GM12878 (cell line): Measurements from ENCODE around the gene TECPR1. TPM values are rescaled to one million over a fixed set of nuclear protein-coding genes. Genes with fewer than 3 reads are reported as not detected.

ENCODE experiments used
- ATAC-seq: fragments of 200-7000 bp; cut with Tn5 transposase; 3 replicates; pipeline ENCODE4 v1.9.1; 2020; ENCODE audit warnings: mild to moderate bottlenecking, moderate library complexity
- BruUV-seq: library from RNA; stranded (reverse); fragments of 400-500 nt; replicated peaks from 2 replicates; lab custom pipeline; 2021; lab: Mats Ljungman, UMichigan
- CTCF ChIA-PET: fragments of 300-600 bp; sonication (Branson Sonifier 250); formaldehyde crosslinking; extraction: SDS; loops from one replicate; lab custom pipeline; 2021; ENCODE audit warnings: inconsistent platforms; lab: Yijun Ruan, JAX
- POLR2A ChIA-PET: fragments of 350-600 bp; formaldehyde crosslinking; extraction: SDS; loops from one replicate; lab custom pipeline; 2021; ENCODE audit warnings: inconsistent platforms; lab: Charles Lee
- RAD21 ChIA-PET: fragments of 300-600 bp; sonication (Branson Sonifier 250); formaldehyde crosslinking; loops from one replicate; lab custom pipeline; 2023; ENCODE audit warnings: antibody characterized with exemption; ENCODE audit not compliant: unreplicated experiment; lab: Charles Lee
- SMC1A ChIA-PET: fragments of 300-600 bp; sonication (Branson Sonifier 250); formaldehyde crosslinking; loops from one replicate; lab custom pipeline; 2023; ENCODE audit not compliant: unreplicated experiment, uncharacterized antibody; lab: Charles Lee
- DNase-seq: peaks from one replicate; pipeline ENCODE4 v3.0.0-alpha.2; 2011; ENCODE audit warnings: low read depth, low spot score
- FAIRE-seq: peaks from 3 replicates; lab custom pipeline; 2011; peaks lifted over from hg19 to GRCh38; lab: Jason Lieb, UNC
- H2AFZ ChIP-seq: 2 replicates; pipeline ENCODE4 v1.6.0; 2011; ENCODE audit warnings: low read depth, low read length, control low read depth; ENCODE audit not compliant: control insufficient read depth
- H3K27ac ChIP-seq: 2 replicates; pipeline ENCODE4 v1.5.1; 2011; ENCODE audit warnings: control low read depth; ENCODE audit not compliant: control insufficient read depth, insufficient read depth
- H3K27me3 ChIP-seq, 2 experiments: replicated peaks in 1 of 2; 2 replicates each; pipeline versions ENCODE4 v1.6.0 to v1.6.1; 2011; ENCODE audit warnings: low read length in 1 of 2; ENCODE audit not compliant: control insufficient read depth in 2 of 2, insufficient read depth in 2 of 2
- H3K36me3 ChIP-seq, 2 experiments: 2 replicates each; pipeline ENCODE4 v1.5.1; 2011; ENCODE audit warnings: low read length in 1 of 2; ENCODE audit not compliant: control insufficient read depth in 2 of 2, insufficient read depth in 2 of 2
- H3K4me1 ChIP-seq: 2 replicates; pipeline ENCODE4 v1.6.1; 2011; ENCODE audit warnings: mild to moderate bottlenecking, low read length, moderate library complexity, mixed read lengths; ENCODE audit not compliant: control insufficient read depth, insufficient read depth
- H3K4me2 ChIP-seq: 2 replicates; pipeline ENCODE4 v1.6.0; 2011; ENCODE audit warnings: control low read depth; ENCODE audit not compliant: control insufficient read depth, insufficient read depth
- H3K4me3 ChIP-seq: fragments of 200-600 bp; sonication (generic); 2 replicates; pipeline ENCODE4 v1.5.1; 2016
- H3K79me2 ChIP-seq: 2 replicates; pipeline ENCODE4 v1.6.0; 2011; ENCODE audit warnings: low read length; ENCODE audit not compliant: control insufficient read depth, insufficient read depth
- H3K9ac ChIP-seq: 2 replicates; pipeline ENCODE4 v1.8.0; 2011; ENCODE audit warnings: low read length, control low read depth, mixed read lengths; ENCODE audit not compliant: control insufficient read depth, insufficient read depth
- H3K9me3 ChIP-seq: replicated peaks from 3 replicates; pipeline ENCODE4 v1.5.1; 2011; ENCODE audit warnings: mild to moderate bottlenecking, low read length; ENCODE audit not compliant: control insufficient read depth, insufficient read depth
- H4K20me1 ChIP-seq: 2 replicates; pipeline ENCODE4 v1.6.0; 2011; ENCODE audit not compliant: control insufficient read depth, insufficient read depth
- BCL11A ChIP-seq: IDR thresholded peaks from 2 replicates; pipeline ENCODE4 v1.6.1; 2011; ENCODE audit warnings: low read depth, low read length
- BCL3 ChIP-seq: IDR thresholded peaks from 2 replicates; pipeline ENCODE4 v1.6.1; 2011; ENCODE audit warnings: borderline replicate concordance, low read depth, mild to moderate bottlenecking, moderate library complexity, low read length; ENCODE audit not compliant: insufficient read depth, poor library complexity, severe bottlenecking
- ELK1 ChIP-seq: IDR thresholded peaks from 2 replicates; pipeline ENCODE4 v1.6.1; 2012; ENCODE audit warnings: low read depth, low read length, improper control_type of control experiment
- HDGF ChIP-seq: fragments of 450-650 bp; IDR thresholded peaks from 2 replicates; pipeline ENCODE4 v1.6.1; 2016; ENCODE audit warnings: antibody characterized with exemption
- KDM1A ChIP-seq: fragments of 200-600 bp; sonication (generic); IDR thresholded peaks from 2 replicates; pipeline ENCODE4 v1.6.1; 2016; ENCODE audit warnings: borderline replicate concordance
- MXI1 ChIP-seq: fragments of 150-350 bp; IDR thresholded peaks from 2 replicates; pipeline ENCODE4 v1.6.1; 2011; ENCODE audit warnings: low read depth, mild to moderate bottlenecking, inconsistent platforms, low read length, improper control_type of control experiment
- NR2C2 ChIP-seq: IDR thresholded peaks from 2 replicates; pipeline ENCODE4 v1.6.1; 2011; ENCODE audit warnings: borderline replicate concordance, low read depth; ENCODE audit not compliant: control insufficient read depth, insufficient read length
- POU2F2 ChIP-seq: IDR thresholded peaks from 3 replicates; pipeline ENCODE4 v1.6.1; 2011; ENCODE audit warnings: low read depth, mild to moderate bottlenecking, low read length, borderline replicate concordance
- RAD51 ChIP-seq: fragments of 450-650 bp; IDR thresholded peaks from 2 replicates; pipeline ENCODE4 v1.6.1; 2016; ENCODE audit warnings: moderate library complexity, mild to moderate bottlenecking, inconsistent platforms
- RB1 ChIP-seq: fragments of 450-650 bp; formaldehyde crosslinking; IDR thresholded peaks from 2 replicates; pipeline ENCODE4 v1.6.1; 2017; ENCODE audit warnings: mild to moderate bottlenecking, borderline replicate concordance
- SIX5 ChIP-seq: IDR thresholded peaks from 2 replicates; pipeline ENCODE4 v1.6.1; 2011; ENCODE audit warnings: mild to moderate bottlenecking, low read depth, low read length, moderate library complexity; ENCODE audit not compliant: severe bottlenecking
- TARDBP ChIP-seq: IDR thresholded peaks from 2 replicates; pipeline ENCODE4 v1.6.1; 2016; ENCODE audit warnings: borderline replicate concordance
- TCF3 ChIP-seq: IDR thresholded peaks from 2 replicates; pipeline ENCODE4 v1.6.1; 2012; ENCODE audit warnings: low read depth, mild to moderate bottlenecking, low read length, borderline replicate concordance; ENCODE audit not compliant: insufficient read depth
- USF2 ChIP-seq: IDR thresholded peaks from 2 replicates; pipeline ENCODE4 v1.6.1; 2011; ENCODE audit warnings: low read depth, low read length, improper control_type of control experiment, borderline replicate concordance
- ZBTB40 ChIP-seq: fragments of 450-650 bp; IDR thresholded peaks from 2 replicates; pipeline ENCODE4 v1.6.1; 2016; ENCODE audit warnings: mild to moderate bottlenecking, moderate library complexity, borderline replicate concordance
- ZZZ3 ChIP-seq: IDR thresholded peaks from 2 replicates; pipeline ENCODE4 v1.6.1; 2011; ENCODE audit warnings: low read depth; ENCODE audit not compliant: control insufficient read depth, insufficient read length
- WGBS: methylation state at CpG from one replicate; pipeline ENCODE4 v1.1.6; 2016; ENCODE audit warnings: low lambda C conversion rate; ENCODE audit not compliant: insufficient replicate concordance, insufficient coverage; ENCODE audit errors: missing lambda C conversion rate; 5-methylcytosine and 5-hydroxymethylcytosine counted together
- in situ Hi-C: fragments of 300-500 bp; cut with MboI; formaldehyde crosslinking; loops from 9 replicates; pipeline ENCODE4 v1.14.3; 2018; ENCODE audit warnings: mixed read lengths
- intact Hi-C: fragments of 100-400 bp; cut with micrococcal nuclease; formaldehyde crosslinking; loops from one replicate; pipeline ENCODE4 v1.14.2; 2022; ENCODE audit not compliant: unreplicated experiment
- polyA plus RNA-seq, 11 experiments: library from polyadenylated mRNA; depleted of rRNA in 4 of 11; unstranded in 6 of 11; stranded (reverse) in 5 of 11; fragments of >200 nt; fragmentation: Nextera tagmentation in 4 of 11; fragmentation: Illumina TruSeq in 1 of 11; extraction: Ambion mirVana in 4 of 11; extraction: Trizol in 1 of 11; gene quantifications; 1 replicate in 1 of 11; 2 replicates in 10 of 11; pipeline versions ENCODE4 v1.2.1 to v1.2.3, GENCODE V29; 2011 to 2016; ENCODE audit warnings: inconsistent platforms in 2 of 11, missing spikeins in 2 of 11, low read depth in 1 of 11
- total RNA-seq, 4 experiments: library from RNA; depleted of rRNA in 3 of 4; stranded (reverse); fragments of >200 nt in 3 of 4; fragmentation: Illumina TruSeq in 1 of 4; extraction: Trizol in 1 of 4; gene quantifications; 2 replicates each; pipeline versions ENCODE4 v1.2.1 to v1.2.3, GENCODE V29; 2013 to 2021

TECPR1 gene
- total and polyA plus RNA-seq, 10 of the 15 experiments (the other 5 are each of a cell fraction or from before 2014, with no cell fraction given): 0.26 to 16.8 (median 4.2) TPM

- H3K36me3 ChIP-seq: no peaks in the 10 kb centered on the region
- no peaks in the 10 kb centered on the region for H3K9me3 ChIP-seq
- CTCF ChIA-PET: interaction anchor here (1.5 to 3.1 kb wide), 2 partner anchors 134 to 161 kb away, joined by 4 to 19 read pairs; partner anchors contain the start of genes BAIAP2L1 and LMTK2
- H4K20me1 ChIP-seq: no peaks in the 10 kb centered on the region
- RAD21 ChIA-PET: no interaction called here
- no peaks in the 10 kb centered on the region for H3K27me3 ChIP-seq
- intact Hi-C loops: no loop called here
- no peaks in the 10 kb centered on the region for H3K79me2 ChIP-seq
- ATAC-seq (no peak), FAIRE-seq (no peak), DNase-seq (no peak)
- SMC1A ChIA-PET: interaction anchor here (0.6 to 2.0 kb wide), 3 partner anchors 17 to 388 kb away, joined by 3 to 5 read pairs (median 3); partner anchors contain the start of gene BAIAP2L1
- H3K9ac ChIP-seq: no peak overlapping the region
- H3K4me1 ChIP-seq: no peaks in the 10 kb centered on the region
- POLR2A ChIA-PET: no interaction called here
- no TSS peak for BruUV-seq
- H3K4me3 ChIP-seq: no peak overlapping the region
- H3K27ac ChIP-seq: no peak overlapping the region
- no peak overlapping the region for H3K4me2 ChIP-seq
- 93% methylated on average over 3 of the region's 3 CpGs for WGBS
- in situ Hi-C loops: no loop called here
- H2AFZ ChIP-seq: no peak overlapping the region
- TF ChIP-seq USF2 (no peak), ZBTB40 (no peak), BCL11A (no peak), MXI1 (no peak), SIX5 (no peak), ELK1 (no peak), KDM1A (no peak), POU2F2 (no peak), ZZZ3 (no peak), RAD51 (no peak), NR2C2 (no peak), HDGF (no peak), TARDBP (no peak), TCF3 (no peak), BCL3 (no peak), RB1 (no peak)
Measured at GRCh38 chr7:98267303-98267702, 15.3 kb upstream of the TECPR1 start.
